A549 (cell line): ENCODE data around the gene UNC13C. TPM values are rescaled to one million over a fixed set of nuclear protein-coding genes. Genes with fewer than 3 reads are reported as not detected.

Experiments
- ATAC-seq, 2 experiments: fragments of 200-7000 bp in 1 of 2; fragments of >200 bp in 1 of 2; cut with Nextera tagmentation in 1 of 2; cut with Tn5 transposase in 1 of 2; 3 replicates each; pipeline versions ENCODE4 v1.8.0 to v1.9.1; 2018 to 2020; ENCODE audit warnings: mild to moderate bottlenecking in 1 of 2, moderate library complexity in 1 of 2
- CTCF ChIA-PET: fragments of 300-600 bp; sonication (Branson Sonifier 250); formaldehyde crosslinking; extraction: SDS; loops from one replicate; lab custom pipeline; 2021; ENCODE audit warnings: antibody characterized with exemption, inconsistent platforms; lab: Yijun Ruan, JAX
- POLR2A ChIA-PET: fragments of 350-600 bp; formaldehyde crosslinking; extraction: SDS; loops from one replicate; lab custom pipeline; 2021; ENCODE audit warnings: antibody characterized with exemption, inconsistent platforms; lab: Yijun Ruan, JAX
- DNase-seq, 2 experiments: peaks; one replicate each; pipeline versions ENCODE4 v3.0.0 to v3.0.0-alpha.2; 2011 to 2016; ENCODE audit warnings: low read depth in 1 of 2, low spot score in 1 of 2
- FAIRE-seq: peaks from 2 replicates; lab custom pipeline; 2011; peaks lifted over from hg19 to GRCh38; lab: Jason Lieb, UNC
- H3K27ac ChIP-seq, 2 experiments: fragments of >200 bp; sonication (Bioruptor Twin); formaldehyde crosslinking; 3 replicates each; pipeline ENCODE4 v1.5.1; 2016 to 2017
- H3K4me1 ChIP-seq: fragments of >200 bp; sonication (Bioruptor Twin); formaldehyde crosslinking; 3 replicates; pipeline ENCODE4 v1.6.1; 2016
- H3K4me2 ChIP-seq: fragments of >200 bp; sonication (Bioruptor Twin); formaldehyde crosslinking; 3 replicates; pipeline ENCODE4 v1.6.1; 2016
- H3K4me3 ChIP-seq: fragments of >200 bp; sonication (Bioruptor Twin); formaldehyde crosslinking; 3 replicates; pipeline ENCODE4 v1.5.1; 2016
- H3K9me3 ChIP-seq: fragments of >200 bp; sonication (Bioruptor Twin); formaldehyde crosslinking; 3 replicates; pipeline ENCODE4 v1.6.1; 2016
- CBX2 ChIP-seq: fragments of 200-600 bp; sonication (generic); IDR thresholded peaks from 2 replicates; pipeline ENCODE4 v1.6.1; 2016; ENCODE audit warnings: low read depth, mild to moderate bottlenecking, borderline replicate concordance
- EP300 ChIP-seq, 2 experiments: fragments of >200 bp; sonication (Bioruptor Twin); formaldehyde crosslinking; IDR thresholded peaks; 2 replicates in 1 of 2; 3 replicates in 1 of 2; pipeline ENCODE4 v1.6.1; 2016 to 2017
- ESRRA ChIP-seq: fragments of 150-350 bp; IDR thresholded peaks from 2 replicates; pipeline ENCODE4 v1.6.1; 2014; ENCODE audit warnings: mild to moderate bottlenecking, low read length, borderline replicate concordance
- FOSB ChIP-seq: fragments of 250-450 bp; sonication (Bioruptor Pico); IDR thresholded peaks from 2 replicates; pipeline ENCODE4 v1.5.0; 2020; ENCODE audit warnings: mild to moderate bottlenecking, moderate library complexity
- GATA3 ChIP-seq: IDR thresholded peaks from 2 replicates; pipeline ENCODE4 v1.6.1; 2012; ENCODE audit warnings: borderline replicate concordance
- HDAC2 ChIP-seq: fragments of 200-600 bp; sonication (generic); IDR thresholded peaks from 2 replicates; pipeline ENCODE4 v1.6.1; 2016
- KDM1A ChIP-seq: fragments of 200-600 bp; sonication (generic); IDR thresholded peaks from 2 replicates; pipeline ENCODE4 v1.6.1; 2016; ENCODE audit warnings: low read depth, mild to moderate bottlenecking
- MAFK ChIP-seq: fragments of 450-650 bp; IDR thresholded peaks from 2 replicates; pipeline ENCODE4 v1.6.1; 2014; ENCODE audit not compliant: partially characterized antibody
- MAX ChIP-seq: IDR thresholded peaks from 2 replicates; pipeline ENCODE4 v1.6.1; 2012
- MAZ ChIP-seq: fragments of 150-350 bp; IDR thresholded peaks from 2 replicates; pipeline ENCODE4 v1.6.1; 2014; ENCODE audit warnings: antibody characterized with exemption, low read depth, low read length, borderline replicate concordance
- NFE2L2 ChIP-seq: fragments of 150-350 bp; conservative IDR thresholded peaks from 2 replicates; pipeline ENCODE4 v1.6.1; 2014; ENCODE audit warnings: low read length
- NR3C1 ChIP-seq: fragments of >200 bp; sonication (Bioruptor Twin); formaldehyde crosslinking; IDR thresholded peaks from 3 replicates; pipeline ENCODE4 v1.6.1; 2017
- RCOR1 ChIP-seq: fragments of 150-350 bp; IDR thresholded peaks from 2 replicates; pipeline ENCODE4 v1.6.1; 2014; ENCODE audit warnings: antibody characterized with exemption, low read length, low read depth
- REST ChIP-seq: fragments of 200-600 bp; sonication (generic); IDR thresholded peaks from 2 replicates; pipeline ENCODE4 v1.6.1; 2016; ENCODE audit warnings: antibody characterized with exemption, mild to moderate bottlenecking, moderate library complexity
- TP53 ChIP-seq: fragments of 250-450 bp; sonication (Bioruptor Pico); IDR thresholded peaks from 2 replicates; pipeline ENCODE4 v1.5.0; 2021; ENCODE audit warnings: mild to moderate bottlenecking, moderate library complexity
- ZC3H11A ChIP-seq: fragments of 450-650 bp; IDR thresholded peaks from 2 replicates; pipeline ENCODE4 v1.6.1; 2014; ENCODE audit warnings: antibody characterized with exemption, mild to moderate bottlenecking
- ZFP36 ChIP-seq: fragments of 450-650 bp; IDR thresholded peaks from 2 replicates; pipeline ENCODE4 v1.6.1; 2014; ENCODE audit warnings: borderline replicate concordance; ENCODE audit not compliant: partially characterized antibody
- ZNF302 ChIP-seq: fragments of 250-450 bp; sonication (Bioruptor Pico); IDR thresholded peaks from 2 replicates; pipeline ENCODE4 v1.9.0; 2021; ENCODE audit warnings: inconsistent platforms, mild to moderate bottlenecking, moderate library complexity
- ZSCAN20 ChIP-seq: fragments of 250-450 bp; sonication (Bioruptor Pico); IDR thresholded peaks from 2 replicates; pipeline ENCODE4 v1.8.0; 2022; ENCODE audit warnings: mild to moderate bottlenecking, moderate library complexity
- WGBS: methylation state at CpG from one replicate; pipeline ENCODE4 v1.1.6; 2017; ENCODE audit errors: missing lambda C conversion rate; 5-methylcytosine and 5-hydroxymethylcytosine counted together
- polyA plus RNA-seq, 4 experiments: library from polyadenylated mRNA; depleted of rRNA in 3 of 4; stranded (reverse); fragments of >200 nt; fragmentation: RNase III in 1 of 4; extraction: RNeasy Plus Mini Kit Qiagen cat#74134 plus additional on column Dnase treatment in 1 of 4; gene quantifications; 2 replicates in 3 of 4; 3 replicates in 1 of 4; pipeline ENCODE4 v1.2.3, GENCODE V29; 2011 to 2017
- TF ChIP-seq, protein P1 (sequence below): fragments of >200 bp; sonication (Bioruptor Twin); formaldehyde crosslinking; IDR thresholded peaks from 3 replicates; pipeline ENCODE4 v1.6.1; 2016
- TF ChIP-seq, protein P2 (sequence below): fragments of >200 bp; sonication (Bioruptor Twin); formaldehyde crosslinking; IDR thresholded peaks from 3 replicates; pipeline ENCODE4 v1.5.1; 2016
- TF ChIP-seq, protein P3 (sequence below): fragments of 250-450 bp; sonication (Bioruptor Pico); IDR thresholded peaks from 2 replicates; pipeline ENCODE4 v1.5.0; 2021; ENCODE audit warnings: mild to moderate bottlenecking, moderate library complexity, borderline replicate concordance

The UNC13C gene
- polyA plus RNA-seq, 2 of the 4 experiments (the other 2 are of a cell fraction): 0.01 to 0.04 TPM

GRCh38 chr15:54559405-54560069, 581.3 kb downstream of the UNC13C start:
- H3K4me3 ChIP-seq: no peak overlapping the region
- no peaks in the 10 kb centered on the region for H3K9me3 ChIP-seq
- ChIA-PET POLR2A (no interaction called here), CTCF (interaction anchor here (0.5 kb wide), 1 partner anchor 548 kb away, joined by 3 read pairs; no protein-coding TSS in a partner anchor)
- no peak for ATAC-seq
- no peak for DNase-seq
- H3K27ac ChIP-seq: no peak overlapping the region
- 51% methylated on average over 4 of the region's 4 CpGs for WGBS
- no peak overlapping the region for H3K4me2 ChIP-seq
- TF ChIP-seq MAFK (peak; percentile 49), NFE2L2 (no peak), ESRRA (no peak)
- TF ChIP-seq, protein P1, sequence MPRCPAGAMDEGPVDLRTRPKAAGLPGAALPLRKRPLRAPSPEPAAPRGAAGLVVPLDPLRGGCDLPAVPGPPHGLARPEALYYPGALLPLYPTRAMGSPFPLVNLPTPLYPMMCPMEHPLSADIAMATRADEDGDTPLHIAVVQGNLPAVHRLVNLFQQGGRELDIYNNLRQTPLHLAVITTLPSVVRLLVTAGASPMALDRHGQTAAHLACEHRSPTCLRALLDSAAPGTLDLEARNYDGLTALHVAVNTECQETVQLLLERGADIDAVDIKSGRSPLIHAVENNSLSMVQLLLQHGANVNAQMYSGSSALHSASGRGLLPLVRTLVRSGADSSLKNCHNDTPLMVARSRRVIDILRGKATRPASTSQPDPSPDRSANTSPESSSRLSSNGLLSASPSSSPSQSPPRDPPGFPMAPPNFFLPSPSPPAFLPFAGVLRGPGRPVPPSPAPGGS: no peak
- H3K4me1 ChIP-seq: no peaks in the 10 kb centered on the region
- FAIRE-seq: no peak

- Histone ChIP-seq H3K4me1 (no peaks in the 10 kb centered on the region), H3K4me3 (no peak overlapping the region), H3K27ac (no peak overlapping the region), H3K4me2 (no peak overlapping the region), H3K9me3 (no peaks in the 10 kb centered on the region)
- POLR2A ChIA-PET: no interaction called here
- TF ChIP-seq ZSCAN20 (CRISPR knock-in tag) (no peak), MAX (no peak), ZFP36 (no peak), CBX2 (no peak), ZNF302 (CRISPR knock-in tag) (no peak), HDAC2 (no peak), EP300 (IDR thresholded peaks at IDR 0.05) (no peak), FOSB (no peak), REST (no peak), ESRRA (no peak), RCOR1 (no peak), GATA3 (no peak)
- TF ChIP-seq, protein P2, sequence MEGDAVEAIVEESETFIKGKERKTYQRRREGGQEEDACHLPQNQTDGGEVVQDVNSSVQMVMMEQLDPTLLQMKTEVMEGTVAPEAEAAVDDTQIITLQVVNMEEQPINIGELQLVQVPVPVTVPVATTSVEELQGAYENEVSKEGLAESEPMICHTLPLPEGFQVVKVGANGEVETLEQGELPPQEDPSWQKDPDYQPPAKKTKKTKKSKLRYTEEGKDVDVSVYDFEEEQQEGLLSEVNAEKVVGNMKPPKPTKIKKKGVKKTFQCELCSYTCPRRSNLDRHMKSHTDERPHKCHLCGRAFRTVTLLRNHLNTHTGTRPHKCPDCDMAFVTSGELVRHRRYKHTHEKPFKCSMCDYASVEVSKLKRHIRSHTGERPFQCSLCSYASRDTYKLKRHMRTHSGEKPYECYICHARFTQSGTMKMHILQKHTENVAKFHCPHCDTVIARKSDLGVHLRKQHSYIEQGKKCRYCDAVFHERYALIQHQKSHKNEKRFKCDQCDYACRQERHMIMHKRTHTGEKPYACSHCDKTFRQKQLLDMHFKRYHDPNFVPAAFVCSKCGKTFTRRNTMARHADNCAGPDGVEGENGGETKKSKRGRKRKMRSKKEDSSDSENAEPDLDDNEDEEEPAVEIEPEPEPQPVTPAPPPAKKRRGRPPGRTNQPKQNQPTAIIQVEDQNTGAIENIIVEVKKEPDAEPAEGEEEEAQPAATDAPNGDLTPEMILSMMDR: no peak
- CTCF ChIA-PET: no interaction called here
- FAIRE-seq: no peak
- no peak for ATAC-seq
- DNase-seq: no peak
- 0% methylated on average over 2 of the region's 2 CpGs for WGBS
Observed at GRCh38 chr15:54560417-54560816, 582.2 kb downstream of the UNC13C start.

DNA sequence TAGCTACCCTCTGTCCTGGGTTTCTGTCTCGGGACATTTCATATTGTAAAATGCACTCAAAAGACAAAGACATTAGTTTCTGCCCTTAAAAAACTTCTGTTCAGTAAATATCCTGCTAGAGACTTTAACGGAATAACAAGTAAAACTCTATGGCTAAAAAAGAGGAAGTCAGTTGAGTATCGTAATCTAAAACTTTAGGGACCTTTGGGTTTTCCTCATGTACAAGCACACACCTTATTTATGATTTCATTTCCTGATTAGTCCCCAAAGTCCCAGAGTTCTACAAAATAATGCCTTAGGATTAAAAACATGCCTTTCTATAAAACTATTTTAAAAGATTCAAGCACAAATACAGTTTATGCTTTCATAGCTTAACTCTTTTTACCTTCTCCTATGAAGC, 585.9 kb downstream of the UNC13C start:
- POLR2A ChIA-PET: no interaction called here
- Histone ChIP-seq H3K9me3 (no peaks in the 10 kb centered on the region), H3K4me1 (no peaks in the 10 kb centered on the region), H3K27ac (no peak overlapping the region), H3K4me2 (no peak overlapping the region), H3K4me3 (no peak overlapping the region)
- WGBS: 28% methylated on average over 3 of the region's 3 CpGs
- DNase-seq (no peak), FAIRE-seq (no peak), ATAC-seq (no peak)
- CTCF ChIA-PET: no interaction called here
- TF ChIP-seq, protein P3, sequence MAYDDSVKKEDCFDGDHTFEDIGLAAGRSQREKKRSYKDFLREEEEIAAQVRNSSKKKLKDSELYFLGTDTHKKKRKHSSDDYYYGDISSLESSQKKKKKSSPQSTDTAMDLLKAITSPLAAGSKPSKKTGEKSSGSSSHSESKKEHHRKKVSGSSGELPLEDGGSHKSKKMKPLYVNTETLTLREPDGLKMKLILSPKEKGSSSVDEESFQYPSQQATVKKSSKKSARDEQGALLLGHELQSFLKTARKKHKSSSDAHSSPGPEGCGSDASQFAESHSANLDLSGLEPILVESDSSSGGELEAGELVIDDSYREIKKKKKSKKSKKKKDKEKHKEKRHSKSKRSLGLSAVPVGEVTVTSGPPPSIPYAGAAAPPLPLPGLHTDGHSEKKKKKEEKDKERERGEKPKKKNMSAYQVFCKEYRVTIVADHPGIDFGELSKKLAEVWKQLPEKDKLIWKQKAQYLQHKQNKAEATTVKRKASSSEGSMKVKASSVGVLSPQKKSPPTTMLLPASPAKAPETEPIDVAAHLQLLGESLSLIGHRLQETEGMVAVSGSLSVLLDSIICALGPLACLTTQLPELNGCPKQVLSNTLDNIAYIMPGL (CRISPR knock-in tag): no peak
- no peak for TF ChIP-seq ZC3H11A
- TF ChIP-seq MAZ: no peak
- no peak for TF ChIP-seq ESRRA
- no peak for TF ChIP-seq KDM1A
- no peak for TF ChIP-seq NR3C1
- TF ChIP-seq, protein P1: no peak
- TF ChIP-seq NFE2L2: no peak
- no peak for TF ChIP-seq ZFP36
- no peak for TF ChIP-seq ZSCAN20 (CRISPR knock-in tag)
- TF ChIP-seq TP53 (CRISPR knock-in tag): no peak
